ENCODE data around the gene SYMPK. TPM values are rescaled to one million over a fixed set of nuclear protein-coding genes. Genes with fewer than 3 reads are reported as not detected.
A peak's percentile ranks its signal among the peaks of the same experiment; 100 is the strongest.

Gene SYMPK
- total RNA-seq, 1 experiment from 2014 or later: 86.2 TPM

DNA sequence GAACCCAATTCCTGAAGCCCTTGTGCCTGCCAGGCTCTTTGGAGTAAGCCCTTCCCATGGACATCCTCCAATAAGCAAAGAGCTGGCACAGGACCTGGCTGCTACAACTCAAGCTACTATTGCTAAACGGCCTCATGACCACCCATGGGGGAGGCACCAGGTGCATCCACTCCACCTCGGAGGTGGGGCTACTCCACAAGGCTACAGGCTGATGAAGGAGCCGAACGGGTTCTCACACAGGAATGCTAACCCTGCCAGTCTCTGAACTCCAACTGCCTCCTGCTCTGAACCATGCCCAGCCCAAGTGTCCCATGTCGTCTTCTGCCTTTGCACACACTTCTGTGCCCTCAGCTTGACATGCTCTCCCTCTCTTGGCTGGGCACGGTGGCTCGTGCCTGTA is 10.0 kb downstream of the SYMPK start:
- DNase-seq (ENCODE audit: unreplicated experiment): peak; percentile 26
- Mint-ChIP-seq H3K27ac (ENCODE audit: low read depth, unreplicated experiment) (no peak overlapping the region), H3K4me1 (ENCODE audit: insufficient read depth, unreplicated experiment) (peaks cover under 1% of the 10 kb centered on the region), H3K36me3 (ENCODE audit: insufficient read depth, unreplicated experiment) (peaks cover 88% of the 10 kb centered on the region), H3K4me3 (ENCODE audit: unreplicated experiment) (no peak overlapping the region), H3K9me3 (ENCODE audit: unreplicated experiment) (no peaks in the 10 kb centered on the region), H3K27me3 (ENCODE audit: insufficient read depth, unreplicated experiment) (no peaks in the 10 kb centered on the region)
- TF ChIP-seq, protein P1, sequence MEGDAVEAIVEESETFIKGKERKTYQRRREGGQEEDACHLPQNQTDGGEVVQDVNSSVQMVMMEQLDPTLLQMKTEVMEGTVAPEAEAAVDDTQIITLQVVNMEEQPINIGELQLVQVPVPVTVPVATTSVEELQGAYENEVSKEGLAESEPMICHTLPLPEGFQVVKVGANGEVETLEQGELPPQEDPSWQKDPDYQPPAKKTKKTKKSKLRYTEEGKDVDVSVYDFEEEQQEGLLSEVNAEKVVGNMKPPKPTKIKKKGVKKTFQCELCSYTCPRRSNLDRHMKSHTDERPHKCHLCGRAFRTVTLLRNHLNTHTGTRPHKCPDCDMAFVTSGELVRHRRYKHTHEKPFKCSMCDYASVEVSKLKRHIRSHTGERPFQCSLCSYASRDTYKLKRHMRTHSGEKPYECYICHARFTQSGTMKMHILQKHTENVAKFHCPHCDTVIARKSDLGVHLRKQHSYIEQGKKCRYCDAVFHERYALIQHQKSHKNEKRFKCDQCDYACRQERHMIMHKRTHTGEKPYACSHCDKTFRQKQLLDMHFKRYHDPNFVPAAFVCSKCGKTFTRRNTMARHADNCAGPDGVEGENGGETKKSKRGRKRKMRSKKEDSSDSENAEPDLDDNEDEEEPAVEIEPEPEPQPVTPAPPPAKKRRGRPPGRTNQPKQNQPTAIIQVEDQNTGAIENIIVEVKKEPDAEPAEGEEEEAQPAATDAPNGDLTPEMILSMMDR (IDR thresholded peaks at IDR 0.05; ENCODE audit: unreplicated experiment): no peak
- ChIA-PET POLR2A (interaction anchor here (1.0 kb wide), 1 partner anchor 9 kb away, joined by 4 read pairs; no protein-coding TSS in a partner anchor), CTCF (no interaction called here)
- BruUV-seq (replicated peaks): no TSS peak
- intact Hi-C loops (cut with micrococcal nuclease): no loop called here

DNA sequence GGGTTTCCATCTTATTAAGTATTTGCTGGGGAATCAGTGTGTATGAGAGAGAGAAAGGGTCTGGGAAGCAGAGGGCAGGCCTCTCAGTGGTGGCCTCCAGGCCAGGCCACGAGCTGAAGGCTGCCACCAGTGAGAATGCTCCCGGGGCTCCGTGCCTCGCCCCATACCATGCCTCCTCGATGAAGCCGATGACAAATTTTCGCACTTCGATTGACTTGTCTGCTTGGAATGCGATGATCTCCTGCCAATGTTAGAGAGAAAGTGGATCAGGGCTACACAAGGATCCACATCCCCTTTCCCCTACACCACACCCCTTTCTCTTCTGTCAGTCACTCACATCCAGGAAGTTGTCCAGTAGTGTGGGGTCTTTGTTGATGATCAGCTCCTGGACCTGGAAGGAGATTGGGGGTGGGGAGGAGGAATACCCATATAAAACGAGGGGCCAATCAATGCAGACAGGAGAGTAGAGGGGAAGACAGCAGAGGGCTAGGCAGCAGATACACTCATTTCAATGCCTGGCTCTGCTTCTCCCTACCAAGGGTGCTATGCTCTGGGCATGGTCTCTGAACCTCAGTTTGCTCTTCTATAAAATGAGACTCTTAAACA is 10.7 kb downstream of the SYMPK start:
- H3K4me3 Mint-ChIP-seq (ENCODE audit: unreplicated experiment): no peak overlapping the region
- peak overlapping the region; percentile 78 for H3K27ac Mint-ChIP-seq (ENCODE audit: low read depth, unreplicated experiment)
- ChIA-PET POLR2A (interaction anchor here (0.7 to 1.3 kb wide), 3 partner anchors 9 to 354 kb away, joined by 4 read pairs; no protein-coding TSS in a partner anchor), CTCF (interaction anchor here (0.7 kb wide), 1 partner anchor 10 kb away, joined by 3 read pairs; no protein-coding TSS in a partner anchor)
- H3K27me3 Mint-ChIP-seq (ENCODE audit: insufficient read depth, unreplicated experiment): no peaks in the 10 kb centered on the region
- peaks cover 88% of the 10 kb centered on the region for H3K36me3 Mint-ChIP-seq (ENCODE audit: insufficient read depth, unreplicated experiment)
- BruUV-seq (replicated peaks): no TSS peak
- peak; percentile 34 for DNase-seq (ENCODE audit: unreplicated experiment)
- H3K4me1 Mint-ChIP-seq (ENCODE audit: insufficient read depth, unreplicated experiment): no peaks in the 10 kb centered on the region
- intact Hi-C loops (cut with micrococcal nuclease): no loop called here
- no peaks in the 10 kb centered on the region for H3K9me3 Mint-ChIP-seq (ENCODE audit: unreplicated experiment)
- TF ChIP-seq, protein P1 (IDR thresholded peaks at IDR 0.05; ENCODE audit: unreplicated experiment): no peak

DNA sequence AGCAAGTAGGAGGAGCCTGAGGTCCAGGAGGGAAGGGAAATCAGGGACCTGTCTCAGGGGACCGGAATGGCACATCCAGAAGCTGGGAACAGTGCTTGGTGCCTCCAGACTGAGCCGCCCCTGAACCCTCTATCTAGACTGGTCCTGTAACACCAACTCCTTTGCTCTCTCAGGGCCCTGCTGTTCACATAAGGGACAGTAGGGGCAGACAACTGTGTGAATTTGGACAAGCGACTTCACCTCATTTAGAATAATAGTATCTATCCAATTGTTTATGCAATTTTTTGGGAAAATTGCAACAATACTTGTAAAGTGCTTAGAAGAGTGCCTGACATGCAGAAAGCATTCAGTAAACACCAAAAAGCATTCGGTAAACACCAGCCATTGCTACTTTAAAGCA is 14.0 kb downstream of the SYMPK start:
- no peaks in the 10 kb centered on the region for H3K9me3 Mint-ChIP-seq (ENCODE audit: unreplicated experiment)
- ChIA-PET POLR2A (interaction anchor here (1.3 to 1.5 kb wide), 2 partner anchors 12 to 80 kb away, joined by 3 read pairs; partner anchors contain the start of gene SIX5), CTCF (interaction anchor here (0.7 to 1.0 kb wide), 4 partner anchors 14 to 111 kb away, joined by 3 to 5 read pairs (median 4); partner anchors contain the start of gene SYMPK)
- TF ChIP-seq, protein P1 (IDR thresholded peaks at IDR 0.05; ENCODE audit: unreplicated experiment): no peak
- H3K4me3 Mint-ChIP-seq (ENCODE audit: unreplicated experiment): no peak overlapping the region
- no peaks in the 10 kb centered on the region for H3K27me3 Mint-ChIP-seq (ENCODE audit: insufficient read depth, unreplicated experiment)
- intact Hi-C loops (cut with micrococcal nuclease): no loop called here
- no peak overlapping the region for H3K27ac Mint-ChIP-seq (ENCODE audit: low read depth, unreplicated experiment)
- H3K4me1 Mint-ChIP-seq (ENCODE audit: insufficient read depth, unreplicated experiment): no peaks in the 10 kb centered on the region
- peaks cover 93% of the 10 kb centered on the region for H3K36me3 Mint-ChIP-seq (ENCODE audit: insufficient read depth, unreplicated experiment)
- no peak for DNase-seq (ENCODE audit: unreplicated experiment)
- BruUV-seq (replicated peaks): no TSS peak

DNA sequence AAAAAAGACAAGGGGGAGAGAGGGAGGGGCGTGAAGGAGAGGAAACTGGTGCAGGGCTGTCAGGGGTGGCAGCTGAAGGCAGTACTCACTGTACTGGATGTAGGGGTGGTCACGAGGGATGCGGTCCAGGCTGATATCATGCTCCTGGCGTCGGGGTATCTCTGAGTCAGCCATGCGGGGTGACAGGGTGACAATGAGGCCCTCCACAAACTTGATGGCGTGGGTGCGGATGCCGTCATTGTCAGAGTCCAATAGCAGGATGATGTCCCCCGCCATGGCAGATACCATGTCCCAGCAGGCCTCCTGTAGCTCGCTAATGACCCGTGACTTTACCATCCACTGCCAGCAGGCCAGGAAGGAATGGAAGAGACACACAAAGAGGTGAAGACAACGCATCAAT is 15.3 kb downstream of the SYMPK start:
- CTCF ChIA-PET: interaction anchor here (0.6 kb wide), 1 partner anchor 71 kb away, joined by 3 read pairs; no protein-coding TSS in a partner anchor
- Mint-ChIP-seq H3K27me3 (ENCODE audit: insufficient read depth, unreplicated experiment) (no peaks in the 10 kb centered on the region), H3K27ac (ENCODE audit: low read depth, unreplicated experiment) (no peak overlapping the region), H3K4me3 (ENCODE audit: unreplicated experiment) (no peak overlapping the region), H3K36me3 (ENCODE audit: insufficient read depth, unreplicated experiment) (peaks cover 93% of the 10 kb centered on the region), H3K4me1 (ENCODE audit: insufficient read depth, unreplicated experiment) (no peaks in the 10 kb centered on the region), H3K9me3 (ENCODE audit: unreplicated experiment) (no peaks in the 10 kb centered on the region)
- POLR2A ChIA-PET: interaction anchor here (0.9 kb wide), 1 partner anchor 16 kb away, joined by 3 read pairs; the partner anchor contains the start of gene SYMPK
- no peak for DNase-seq (ENCODE audit: unreplicated experiment)
- TF ChIP-seq, protein P1 (IDR thresholded peaks at IDR 0.05; ENCODE audit: unreplicated experiment): no peak
- BruUV-seq (replicated peaks): no TSS peak
- intact Hi-C loops (cut with micrococcal nuclease): no loop called here

Data from MCF 10A (cell line).